AG04450 (cell line): Measurements from ENCODE around the gene TEX54. TPM values are rescaled to one million over a fixed set of nuclear protein-coding genes. Genes with fewer than 3 reads are reported as not detected.

Experiments
- CTCF ChIA-PET: fragments of 300-600, 350-600 bp; formaldehyde crosslinking; extraction: SDS; loops from one replicate; lab custom pipeline; 2022; ENCODE audit warnings: antibody characterized with exemption, inconsistent platforms; lab: Charles Lee
- POLR2A ChIA-PET: fragments of 350-600 bp; formaldehyde crosslinking; extraction: SDS; loops from one replicate; lab custom pipeline; 2021; ENCODE audit warnings: antibody characterized with exemption, inconsistent platforms; lab: Yijun Ruan, JAX
- DNase-seq: peaks from one replicate; pipeline ENCODE4 v3.0.0-alpha.2; 2011; ENCODE audit warnings: low read depth, low spot score
- H3K27ac ChIP-seq: one replicate; pipeline ENCODE4 v1.5.1; 2012; ENCODE audit warnings: low read depth, low read length, control low read depth
- H3K27me3 ChIP-seq: one replicate; pipeline ENCODE4 v1.6.0; 2012; ENCODE audit warnings: low read length; ENCODE audit not compliant: control insufficient read depth, insufficient read depth
- H3K4me3 ChIP-seq: 2 replicates; pipeline ENCODE4 v1.5.1; 2011; ENCODE audit warnings: mild to moderate bottlenecking, low read depth, low read length, control low read depth
- H3K9me3 ChIP-seq: 2 replicates; pipeline ENCODE4 v1.5.1; 2012; ENCODE audit warnings: low read length; ENCODE audit not compliant: control insufficient read depth, insufficient read depth
- CTCF ChIP-seq: IDR thresholded peaks from 2 replicates; pipeline ENCODE4 v1.5.1; 2011; ENCODE audit warnings: low read depth, low read length, control low read depth, inconsistent platforms
- polyA plus RNA-seq: library from polyadenylated mRNA; depleted of rRNA; stranded (reverse); fragments of >200 nt; gene quantifications from 2 replicates; pipeline ENCODE4 v1.2.3, GENCODE V29; 2011

TEX54 gene
- polyA plus RNA-seq, 1 experiment = not detected

GRCh38 chr11:62858201-62858600, 25.6 kb upstream of the TEX54 start:
- Histone ChIP-seq H3K9me3 (no peaks in the 10 kb centered on the region), H3K4me3 (no peak overlapping the region), H3K27me3 (no peaks in the 10 kb centered on the region), H3K27ac (no peak overlapping the region)
- CTCF ChIA-PET = interaction anchor here (0.5 to 5.0 kb wide), 5 partner anchors 16 to 382 kb away, joined by 3 to 40 read pairs (median 3); partner anchors contain the start of genes SLC3A2 and TMEM179B
- no peak for TF ChIP-seq CTCF
- no peak for DNase-seq
- POLR2A ChIA-PET = interaction anchor here (1.4 to 9.3 kb wide), 2 partner anchors 18 to 24 kb away, joined by 4 to 172 read pairs; partner anchors contain the start of gene WDR74

GRCh38 chr11:62857541-62857982, 24.9 kb upstream of the TEX54 start:
- DNase-seq = no peak
- CTCF ChIA-PET = interaction anchor here (1.0 to 5.0 kb wide), 5 partner anchors 8 to 71 kb away, joined by 3 to 40 read pairs (median 6); partner anchors contain the start of genes SLC3A2 and TMEM179B

GRCh38 chr11:62856333-62856895, 23.8 kb upstream of the TEX54 start:
- H3K4me3 ChIP-seq = peak overlapping the region; percentile 92
- H3K27me3 ChIP-seq = no peaks in the 10 kb centered on the region
- no peak for TF ChIP-seq CTCF
- peak overlapping the region; percentile 91 for H3K27ac ChIP-seq
- CTCF ChIA-PET = interaction anchor here (1.2 to 5.0 kb wide), 3 partner anchors 9 to 70 kb away, joined by 4 to 40 read pairs (median 7); partner anchors contain the start of genes SLC3A2 and TMEM179B
- no peaks in the 10 kb centered on the region for H3K9me3 ChIP-seq
- DNase-seq = no peak
- POLR2A ChIA-PET = interaction anchor here (0.6 to 9.3 kb wide), 16 partner anchors 8 to 255 kb away, joined by 3 to 172 read pairs (median 9); partner anchors contain the start of genes HNRNPUL2, MTA2, SLC3A2 and STX5

More at GRCh38 chr11:62857541-62857982, 24.9 kb upstream of the TEX54 start:
- Histone ChIP-seq H3K9me3 (no peaks in the 10 kb centered on the region), H3K27ac (no peak overlapping the region), H3K27me3 (no peaks in the 10 kb centered on the region), H3K4me3 (no peak overlapping the region)
- POLR2A ChIA-PET = interaction anchor here (0.6 to 9.3 kb wide), 3 partner anchors 17 to 24 kb away, joined by 3 to 172 read pairs (median 4); partner anchors contain the start of gene WDR74
- TF ChIP-seq CTCF = no peak

- ChIA-PET CTCF (interaction anchor here (1.2 to 5.0 kb wide), 3 partner anchors 9 to 69 kb away, joined by 4 to 40 read pairs (median 7); partner anchors contain the start of genes SLC3A2 and TMEM179B), POLR2A (interaction anchor here (0.5 to 9.3 kb wide), 21 partner anchors 9 to 254 kb away, joined by 3 to 172 read pairs (median 5); partner anchors contain the start of genes HNRNPUL2, MTA2, SLC3A2 and STX5)
- DNase-seq = peak; percentile 98
- Histone ChIP-seq H3K27ac (peak overlapping the region; percentile 91), H3K9me3 (no peaks in the 10 kb centered on the region), H3K4me3 (peak overlapping the region; percentile 96), H3K27me3 (no peaks in the 10 kb centered on the region)
- TF ChIP-seq CTCF = no peak
These were observed 23.1 kb upstream of the TEX54 start for GRCh38 chr11:62855571-62856332.
